Suprapubic skin (tissue), 4 donors: ENCODE results near the gene SKI. TPM values are rescaled to one million over a fixed set of nuclear protein-coding genes. Genes with fewer than 3 reads are reported as not detected.

Source experiments
- DNase-seq, 2 donors: peaks; one replicate each; pipeline ENCODE4 v3.0.0-alpha.2; 2019; ENCODE audit warnings: low spot score in 2 of 2
- H3K27ac ChIP-seq: fragments of 200-600 bp; sonication (generic); one replicate; pipeline ENCODE4 v1.5.1; 2019
- H3K27me3 ChIP-seq: fragments of 200-600 bp; sonication (generic); one replicate; pipeline ENCODE4 v1.5.1; 2019
- H3K36me3 ChIP-seq: fragments of 200-600 bp; sonication (generic); one replicate; pipeline ENCODE4 v1.5.1; 2019
- H3K4me1 ChIP-seq: fragments of 200-600 bp; sonication (generic); one replicate; pipeline ENCODE4 v1.5.1; 2019
- H3K4me3 ChIP-seq: fragments of 200-600 bp; sonication (generic); one replicate; pipeline ENCODE4 v1.5.1; 2019; ENCODE audit warnings: mild to moderate bottlenecking
- H3K9me3 ChIP-seq: fragments of 200-600 bp; sonication (generic); one replicate; pipeline ENCODE4 v1.5.1; 2019
- EP300 ChIP-seq: sonication (generic); formaldehyde crosslinking; IDR thresholded peaks from one replicate; pipeline ENCODE4 v1.6.1; 2017; ENCODE audit warnings: antibody characterized with exemption
- POLR2A ChIP-seq, 2 donors: fragments of 450-650 bp; IDR thresholded peaks; one replicate each; pipeline ENCODE4 v1.6.1; 2017; ENCODE audit warnings: antibody characterized with exemption in 2 of 2, mild to moderate bottlenecking in 2 of 2, moderate library complexity in 2 of 2
- POLR2AphosphoS5 ChIP-seq, 3 donors: sonication (generic); formaldehyde crosslinking; IDR thresholded peaks; one replicate each; pipeline ENCODE4 v1.6.1; 2017; ENCODE audit warnings: antibody characterized with exemption in 3 of 3
- WGBS: methylation state at CpG from one replicate; pipeline ENCODE4 v1.1.5; 2018; 5-methylcytosine and 5-hydroxymethylcytosine counted together
- total RNA-seq, 4 donors: library from RNA; depleted of rRNA; stranded (reverse); fragments of >200 nt; gene quantifications; one replicate each; pipeline ENCODE4 v1.1.0, GENCODE V29; 2016
- TF ChIP-seq, protein P1 (sequence below), 2 donors: fragments of 200-600 bp in 1 of 2; fragments of 450-650 bp in 1 of 2; sonication (generic) in 1 of 2; IDR thresholded peaks; one replicate each; pipeline ENCODE4 v1.5.1; 2016 to 2019; ENCODE audit warnings: antibody characterized with exemption in 2 of 2, mild to moderate bottlenecking in 1 of 2, moderate library complexity in 1 of 2

The SKI gene
- total RNA-seq, 4 donors from 2014 or later: 51.8 to 91.2 (median 68.1) TPM

DNA sequence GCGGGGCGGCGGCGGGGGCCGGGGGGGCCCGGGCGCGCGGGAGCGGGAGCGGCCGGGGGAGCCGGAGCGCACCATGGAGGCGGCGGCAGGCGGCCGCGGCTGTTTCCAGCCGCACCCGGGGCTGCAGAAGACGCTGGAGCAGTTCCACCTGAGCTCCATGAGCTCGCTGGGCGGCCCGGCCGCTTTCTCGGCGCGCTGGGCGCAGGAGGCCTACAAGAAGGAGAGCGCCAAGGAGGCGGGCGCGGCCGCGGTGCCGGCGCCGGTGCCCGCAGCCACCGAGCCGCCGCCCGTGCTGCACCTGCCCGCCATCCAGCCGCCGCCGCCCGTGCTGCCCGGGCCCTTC lies 546 bp downstream of the SKI start:
- peaks cover 55% of the 10 kb centered on the region for H3K4me1 ChIP-seq

DNA sequence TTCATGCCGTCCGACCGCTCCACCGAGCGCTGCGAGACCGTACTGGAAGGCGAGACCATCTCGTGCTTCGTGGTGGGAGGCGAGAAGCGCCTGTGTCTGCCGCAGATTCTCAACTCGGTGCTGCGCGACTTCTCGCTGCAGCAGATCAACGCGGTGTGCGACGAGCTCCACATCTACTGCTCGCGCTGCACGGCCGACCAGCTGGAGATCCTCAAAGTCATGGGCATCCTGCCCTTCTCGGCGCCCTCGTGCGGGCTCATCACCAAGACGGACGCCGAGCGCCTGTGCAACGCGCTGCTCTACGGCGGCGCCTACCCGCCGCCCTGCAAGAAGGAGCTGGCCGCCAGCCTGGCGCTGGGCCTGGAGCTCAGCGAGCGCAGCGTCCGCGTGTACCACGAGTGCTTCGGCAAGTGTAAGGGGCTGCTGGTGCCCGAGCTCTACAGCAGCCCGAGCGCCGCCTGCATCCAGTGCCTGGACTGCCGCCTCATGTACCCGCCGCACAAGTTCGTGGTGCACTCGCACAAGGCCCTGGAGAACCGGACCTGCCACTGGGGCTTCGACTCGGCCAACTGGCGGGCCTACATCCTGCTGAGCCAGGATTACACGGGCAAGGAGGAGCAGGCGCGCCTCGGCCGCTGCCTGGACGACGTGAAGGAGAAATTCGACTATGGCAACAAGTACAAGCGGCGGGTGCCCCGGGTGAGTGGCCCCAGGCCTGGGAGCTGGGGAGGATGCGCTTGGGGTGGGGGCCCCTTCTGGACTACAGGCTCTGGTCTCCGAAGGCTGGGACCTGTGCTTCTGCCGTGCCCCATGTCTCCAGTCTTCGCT lies 1.1 kb downstream of the SKI start:
- Histone ChIP-seq H3K36me3 (no peaks in the 10 kb centered on the region), H3K4me1 (peaks cover 61% of the 10 kb centered on the region), H3K9me3 (no peaks in the 10 kb centered on the region), H3K27me3 (no peaks in the 10 kb centered on the region), H3K27ac (peak overlapping the region; percentile 91), H3K4me3 (peak overlapping the region; percentile 75)
- DNase-seq: peak in 1 of 2 donors; percentile 82
- peak in 2 of 3 donors; percentile 25 to 71 for TF ChIP-seq POLR2AphosphoS5 (IDR thresholded peaks at IDR 0.05)
- TF ChIP-seq EP300: no peak
- under 1% methylated on average over 42 of the region's 77 CpGs for WGBS

More for the DNA sequence above, 546 bp downstream of the SKI start:
- Histone ChIP-seq H3K9me3 (no peaks in the 10 kb centered on the region), H3K36me3 (no peaks in the 10 kb centered on the region), H3K4me3 (peak overlapping the region; percentile 75), H3K27ac (peak overlapping the region; percentile 91), H3K27me3 (no peaks in the 10 kb centered on the region)
- DNase-seq: peak in 1 of 2 donors; percentile 68
- TF ChIP-seq POLR2A (IDR thresholded peaks at IDR 0.05) (no peak), POLR2AphosphoS5 (IDR thresholded peaks at IDR 0.05) (no peak), EP300 (no peak)
- TF ChIP-seq, protein P1, sequence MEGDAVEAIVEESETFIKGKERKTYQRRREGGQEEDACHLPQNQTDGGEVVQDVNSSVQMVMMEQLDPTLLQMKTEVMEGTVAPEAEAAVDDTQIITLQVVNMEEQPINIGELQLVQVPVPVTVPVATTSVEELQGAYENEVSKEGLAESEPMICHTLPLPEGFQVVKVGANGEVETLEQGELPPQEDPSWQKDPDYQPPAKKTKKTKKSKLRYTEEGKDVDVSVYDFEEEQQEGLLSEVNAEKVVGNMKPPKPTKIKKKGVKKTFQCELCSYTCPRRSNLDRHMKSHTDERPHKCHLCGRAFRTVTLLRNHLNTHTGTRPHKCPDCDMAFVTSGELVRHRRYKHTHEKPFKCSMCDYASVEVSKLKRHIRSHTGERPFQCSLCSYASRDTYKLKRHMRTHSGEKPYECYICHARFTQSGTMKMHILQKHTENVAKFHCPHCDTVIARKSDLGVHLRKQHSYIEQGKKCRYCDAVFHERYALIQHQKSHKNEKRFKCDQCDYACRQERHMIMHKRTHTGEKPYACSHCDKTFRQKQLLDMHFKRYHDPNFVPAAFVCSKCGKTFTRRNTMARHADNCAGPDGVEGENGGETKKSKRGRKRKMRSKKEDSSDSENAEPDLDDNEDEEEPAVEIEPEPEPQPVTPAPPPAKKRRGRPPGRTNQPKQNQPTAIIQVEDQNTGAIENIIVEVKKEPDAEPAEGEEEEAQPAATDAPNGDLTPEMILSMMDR (IDR thresholded peaks at IDR 0.05): no peak
- WGBS: 4% methylated on average over 5 of the region's 50 CpGs

DNA sequence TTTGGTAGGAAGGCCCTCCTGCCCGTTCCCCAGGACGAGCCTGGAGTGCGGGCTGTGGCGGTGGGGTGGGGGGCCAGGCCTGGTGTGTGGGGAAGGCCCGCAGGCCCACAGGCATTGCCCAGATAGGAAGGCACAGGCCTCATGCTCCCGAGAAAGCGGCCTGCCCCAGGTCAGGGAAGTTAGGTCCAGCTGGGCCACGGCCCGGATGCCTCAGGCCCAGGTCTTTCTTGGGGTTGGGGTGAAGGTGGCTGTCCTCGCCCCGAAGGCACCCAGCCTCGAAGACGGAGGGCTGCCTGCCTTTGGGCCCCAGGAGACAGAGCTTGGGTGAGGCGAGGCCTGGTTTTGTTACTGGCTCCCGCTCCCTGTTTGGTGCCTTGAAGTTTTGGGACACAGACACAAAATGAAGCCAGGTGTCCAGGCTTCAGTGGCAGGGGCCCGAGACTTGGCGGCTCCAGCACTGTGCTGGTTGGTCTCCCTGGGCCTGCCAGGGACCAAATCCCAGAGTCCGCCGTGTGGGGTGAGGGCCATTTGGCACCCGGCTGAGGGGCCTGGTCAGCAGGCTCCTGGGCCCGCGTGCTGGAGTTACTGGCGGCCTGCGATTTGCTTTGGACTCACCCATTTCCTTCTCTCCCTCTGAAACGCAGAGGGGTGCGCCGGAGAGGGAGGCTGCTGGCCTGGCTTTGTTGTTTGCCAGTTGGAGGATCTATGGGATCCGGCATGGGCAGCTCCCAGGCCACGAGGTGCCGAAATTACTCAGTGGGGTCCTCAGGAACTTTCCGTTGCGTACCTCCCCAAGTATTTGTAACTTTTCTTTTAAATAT lies 2.0 kb downstream of the SKI start:
- DNase-seq: peak in 1 of 2 donors; percentile 72
- 3% methylated on average over 19 of the region's 32 CpGs for WGBS
- Histone ChIP-seq H3K9me3 (no peaks in the 10 kb centered on the region), H3K4me3 (peak overlapping the region; percentile 75), H3K27me3 (no peaks in the 10 kb centered on the region), H3K27ac (peak overlapping the region; percentile 91), H3K4me1 (peaks cover 70% of the 10 kb centered on the region), H3K36me3 (no peaks in the 10 kb centered on the region)
- TF ChIP-seq EP300 (no peak), POLR2AphosphoS5 (IDR thresholded peaks at IDR 0.05) (peak in 1 of 3 donors; percentile 11), POLR2A (IDR thresholded peaks at IDR 0.05) (no peak)
- TF ChIP-seq, protein P1 (IDR thresholded peaks at IDR 0.05): no peak

DNA sequence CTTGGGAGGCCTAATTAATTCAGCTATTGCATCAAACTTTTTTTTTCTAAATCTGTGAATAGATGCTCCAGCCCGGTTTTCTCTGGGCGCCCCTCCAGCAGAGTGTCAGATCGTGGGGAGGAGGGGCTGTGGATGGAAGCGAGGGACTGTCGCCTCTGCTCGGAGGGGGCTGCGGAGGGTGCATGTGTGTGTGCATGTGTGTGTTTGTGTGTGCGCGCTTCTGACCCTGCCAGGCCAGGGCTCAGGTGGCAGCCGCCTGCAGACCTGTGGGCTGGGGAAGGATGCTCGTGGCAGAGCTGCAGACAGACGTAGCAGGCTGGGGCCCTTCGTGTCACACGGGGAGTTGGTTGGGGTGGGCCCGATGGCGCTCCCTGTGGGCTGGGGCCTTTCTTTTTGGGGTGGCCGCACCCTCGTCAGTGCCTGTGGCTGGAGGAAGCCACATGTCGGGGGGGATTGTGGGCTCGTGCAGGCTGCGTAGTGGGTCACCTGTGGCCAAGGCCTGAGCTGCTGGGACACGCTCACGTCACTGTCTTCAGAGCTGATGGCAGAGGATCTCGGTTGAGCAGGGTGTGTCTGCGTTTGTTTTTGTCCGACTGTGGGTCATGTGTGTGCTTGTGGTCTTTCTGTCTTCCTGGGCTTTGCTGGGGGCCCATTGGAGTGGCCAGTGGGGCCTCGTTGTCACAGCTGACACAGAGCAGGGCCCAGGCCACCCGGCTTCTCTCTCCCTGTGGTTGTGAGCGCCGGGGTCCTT lies 2.8 kb downstream of the SKI start:
- Histone ChIP-seq H3K4me1 (peaks cover 78% of the 10 kb centered on the region), H3K9me3 (no peaks in the 10 kb centered on the region), H3K27ac (peak overlapping the region; percentile 91), H3K27me3 (no peaks in the 10 kb centered on the region), H3K36me3 (no peaks in the 10 kb centered on the region), H3K4me3 (peak overlapping the region; percentile 75)
- peak in 1 of 2 donors; percentile 76 for DNase-seq
- no peak for TF ChIP-seq POLR2A (IDR thresholded peaks at IDR 0.05)
- TF ChIP-seq EP300: no peak
- TF ChIP-seq, protein P1 (IDR thresholded peaks at IDR 0.05): no peak
- no peak for TF ChIP-seq POLR2AphosphoS5 (IDR thresholded peaks at IDR 0.05)
- WGBS: under 1% methylated on average over 16 of the region's 30 CpGs

DNA sequence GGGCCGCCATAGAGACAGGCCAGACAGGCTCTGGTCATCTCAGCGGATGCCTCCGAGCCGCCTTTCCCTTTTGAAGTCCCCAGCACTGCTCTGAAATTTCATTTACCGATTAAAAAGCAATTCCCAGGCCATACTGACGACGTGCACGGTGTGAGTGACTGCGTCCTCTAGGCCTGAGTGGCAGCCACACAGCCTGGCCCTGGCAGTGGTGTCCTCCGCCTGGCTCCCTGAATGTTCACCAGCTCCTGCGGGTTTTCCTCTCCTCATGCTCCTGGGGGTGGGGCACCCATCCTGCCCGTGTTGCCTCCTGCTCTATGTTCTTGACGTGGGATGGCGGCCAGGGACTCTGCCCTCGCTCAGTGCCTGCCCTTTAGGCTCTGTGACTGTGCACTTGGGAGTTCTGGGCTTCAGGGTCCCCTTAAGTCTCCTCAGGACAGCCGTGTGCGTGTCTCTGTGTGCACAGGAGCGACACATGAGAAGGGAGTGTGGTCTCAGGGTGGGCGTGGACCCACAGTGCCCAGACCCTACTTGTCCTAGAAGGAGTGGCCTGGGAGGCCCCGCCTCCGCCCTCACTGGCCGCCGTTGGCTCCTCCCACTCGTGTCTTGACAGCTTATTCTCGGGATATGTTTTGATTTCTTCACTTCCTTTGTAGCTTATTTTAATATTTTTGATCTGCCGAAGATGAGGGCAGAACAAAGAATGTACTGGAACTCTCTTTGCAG lies 3.6 kb downstream of the SKI start:
- Histone ChIP-seq H3K9me3 (no peaks in the 10 kb centered on the region), H3K4me1 (peaks cover 81% of the 10 kb centered on the region), H3K27ac (peak overlapping the region; percentile 91), H3K27me3 (no peaks in the 10 kb centered on the region), H3K36me3 (no peaks in the 10 kb centered on the region), H3K4me3 (peak overlapping the region; percentile 75)
- 9% methylated on average over 22 of the region's 26 CpGs for WGBS
- TF ChIP-seq, protein P1 (IDR thresholded peaks at IDR 0.05): no peak
- TF ChIP-seq EP300: no peak
- peak in 1 of 2 donors; percentile 29 for TF ChIP-seq POLR2A (IDR thresholded peaks at IDR 0.05)
- peak in 2 of 3 donors; percentile 13 to 55 for TF ChIP-seq POLR2AphosphoS5 (IDR thresholded peaks at IDR 0.05)
- DNase-seq: peak in 1 of 2 donors; percentile 94
